GM18526 (cell line): ENCODE data around the gene ERO1B.

ENCODE experiments used
- POLR2A ChIP-seq: IDR thresholded peaks from 3 replicates; pipeline ENCODE4 v1.6.1; 2011; ENCODE audit not compliant: insufficient read length; ENCODE audit errors: extremely low read depth

The ERO1B gene

DNA sequence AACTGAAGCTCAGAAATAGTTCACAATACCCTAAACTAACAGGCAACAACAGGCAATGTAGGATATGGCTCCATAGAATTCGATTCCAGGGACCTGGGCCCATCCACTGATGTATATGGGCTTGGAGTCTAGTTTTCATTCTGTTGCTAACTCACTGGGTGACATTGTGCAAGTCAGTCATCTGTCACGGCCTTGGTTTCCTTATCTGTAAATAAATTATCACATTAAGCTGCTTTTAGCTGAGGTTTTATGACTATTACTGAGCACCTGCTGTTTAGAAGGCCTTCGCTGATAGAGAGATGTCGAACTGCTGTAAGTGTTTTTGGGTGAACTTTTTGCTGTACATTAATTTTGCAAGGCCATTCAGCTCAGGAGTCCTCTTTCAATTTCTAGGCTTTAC, 22.9 kb upstream of the ERO1B start:
- TF ChIP-seq POLR2A = no peak

DNA sequence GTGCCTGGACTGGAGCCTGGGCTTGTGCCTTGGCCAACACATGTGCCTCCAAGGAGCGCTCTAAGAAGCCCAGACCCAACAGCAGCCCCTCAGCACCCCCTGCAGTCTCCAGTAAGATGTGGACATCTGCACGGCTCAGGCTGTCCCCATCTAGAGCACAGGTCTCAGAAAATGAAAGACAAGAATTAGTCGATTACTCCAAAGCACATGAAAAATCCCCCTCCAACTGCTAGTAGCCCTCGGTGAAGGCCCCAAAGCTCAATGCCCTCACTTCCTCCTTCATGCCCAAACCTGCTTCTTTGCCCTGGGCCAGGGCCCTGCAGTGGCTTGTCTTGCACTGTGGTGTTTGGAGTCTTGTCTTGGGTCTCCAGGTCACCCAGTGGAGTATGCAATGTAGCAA, 21.9 kb upstream of the ERO1B start:
- TF ChIP-seq POLR2A = no peak

- TF ChIP-seq POLR2A = no peak
Observed at GRCh38 chr1:236302941-236303340, 21.2 kb upstream of the ERO1B start.

- TF ChIP-seq POLR2A = no peak
Observed at GRCh38 chr1:236301958-236302335, 20.2 kb upstream of the ERO1B start.

GRCh38 chr1:236301080-236301957, 19.6 kb upstream of the ERO1B start:
- no peak for TF ChIP-seq POLR2A

DNA sequence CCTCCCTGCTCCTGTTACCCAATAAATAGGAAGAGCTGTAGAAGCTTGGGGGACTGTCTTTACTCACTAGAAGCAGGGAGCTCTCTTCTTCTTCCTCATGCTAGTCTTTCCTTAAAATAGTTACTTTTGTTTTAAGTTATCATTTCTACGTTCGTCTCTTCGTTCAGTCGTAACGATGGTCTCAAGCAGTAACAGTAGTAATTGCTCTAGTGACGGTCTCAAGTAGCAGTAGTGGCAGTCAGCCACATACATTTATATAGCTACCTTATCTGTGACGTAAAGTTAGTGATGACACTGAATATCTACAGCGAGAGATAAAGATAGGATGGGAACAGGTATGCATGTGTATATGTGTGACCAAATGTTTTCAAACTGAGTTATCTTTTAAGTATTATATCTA, 15.4 kb upstream of the ERO1B start:
- TF ChIP-seq POLR2A = no peak

DNA sequence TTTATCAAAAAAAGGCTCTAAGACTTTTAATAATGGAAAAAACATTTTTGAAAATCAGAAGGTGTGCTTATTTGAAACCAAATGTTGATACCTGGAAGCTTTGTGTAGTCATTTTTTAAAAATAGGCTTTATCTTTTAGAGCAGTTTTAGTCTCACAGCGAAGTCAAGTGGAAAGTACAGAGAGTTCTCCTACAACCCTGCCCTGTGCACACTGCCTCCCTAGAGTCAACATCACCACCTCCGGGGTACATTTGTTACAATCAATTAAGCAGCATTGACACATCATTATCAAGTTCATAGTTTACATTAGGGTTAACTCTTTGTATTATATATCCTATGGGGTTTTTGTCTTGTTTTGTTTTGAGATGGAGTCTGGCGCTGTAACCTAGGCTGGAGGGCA, 10.7 kb upstream of the ERO1B start:
- TF ChIP-seq POLR2A = no peak

DNA sequence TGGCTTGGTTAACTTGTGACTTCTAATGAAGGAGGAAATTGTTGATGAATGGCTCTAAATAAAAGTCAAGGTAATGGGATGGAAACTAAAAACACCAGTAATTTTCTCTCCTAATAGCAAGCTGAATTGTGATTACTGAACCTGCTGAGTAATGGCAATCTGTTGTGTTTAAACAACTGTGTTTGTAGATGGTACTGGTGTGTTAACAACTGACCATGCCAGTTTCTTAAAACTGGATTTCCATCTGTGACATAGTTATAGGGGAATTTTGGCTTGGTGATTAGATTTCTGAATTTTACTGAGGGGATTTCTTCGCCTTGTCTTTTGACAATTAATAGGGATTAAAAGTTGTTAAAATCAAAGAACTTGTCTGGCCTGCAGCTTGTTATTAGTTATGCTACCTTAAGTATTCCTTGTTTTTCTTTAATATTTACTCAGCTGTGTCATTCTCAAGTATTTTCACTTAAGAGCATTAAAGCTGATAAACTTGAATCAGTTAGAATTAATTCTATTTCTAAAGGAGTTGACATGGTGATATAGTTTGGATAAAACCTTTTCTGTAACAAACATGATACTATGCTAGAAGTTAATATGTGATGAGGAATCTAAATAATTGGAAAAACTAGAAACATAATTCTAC, 7.9 kb upstream of the ERO1B start:
- no peak for TF ChIP-seq POLR2A

DNA sequence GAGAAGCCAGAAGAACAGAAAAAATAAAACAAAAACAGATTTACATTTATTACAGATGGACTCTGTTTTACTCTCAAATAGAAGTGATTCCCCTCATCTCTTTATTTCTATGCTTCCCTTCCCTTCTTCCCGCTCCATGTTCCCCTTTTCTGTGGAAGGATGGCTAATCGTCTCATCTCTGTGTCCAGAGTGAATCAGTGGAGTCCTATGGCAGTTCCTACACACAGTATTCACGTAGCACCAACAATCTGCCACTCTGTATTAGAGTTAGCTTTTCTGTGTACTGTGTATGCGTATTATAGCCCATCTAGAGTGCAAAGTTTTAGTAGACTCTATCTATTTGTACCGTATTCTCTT, 6.8 kb upstream of the ERO1B start:
- no peak for TF ChIP-seq POLR2A

DNA sequence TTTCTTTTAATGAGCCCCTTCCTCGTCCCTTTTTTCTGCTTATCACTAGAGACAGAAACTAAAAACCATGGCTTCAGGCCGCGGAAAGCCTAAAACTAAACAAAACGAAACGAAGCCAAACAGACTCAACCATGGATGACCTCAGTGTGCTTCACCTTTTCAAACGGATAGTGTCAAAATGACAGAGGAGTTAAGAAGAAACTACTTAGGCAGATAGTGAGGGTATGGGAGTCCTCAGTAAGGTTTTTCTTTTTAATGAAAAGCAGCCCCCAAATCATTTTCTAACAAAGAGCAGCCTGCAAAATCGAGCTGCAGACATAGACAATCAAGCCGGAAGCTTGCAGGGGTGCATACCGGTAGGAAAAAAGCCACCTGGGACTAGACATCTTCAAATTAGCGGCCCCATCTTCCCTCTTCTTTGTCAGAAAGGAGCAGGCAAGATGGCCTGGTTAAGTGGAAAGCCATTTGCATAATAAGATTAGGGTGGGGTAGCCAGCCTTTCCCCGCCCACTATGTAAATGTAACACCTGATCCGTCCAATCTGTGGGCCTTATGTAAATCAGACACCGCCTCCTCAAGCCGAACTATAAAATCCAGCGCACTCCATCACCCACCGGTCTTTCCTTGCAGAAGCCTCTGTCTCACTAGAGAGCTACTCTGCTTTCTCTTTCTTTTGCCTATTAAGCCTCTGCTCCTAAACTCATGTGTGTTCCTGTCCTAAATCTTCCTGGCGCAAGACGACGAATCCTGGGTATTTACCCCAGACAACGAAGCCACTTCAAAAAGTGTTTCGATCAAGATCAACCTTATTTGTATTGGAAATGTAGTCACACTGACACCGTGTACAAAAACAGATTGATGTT, 6.2 kb upstream of the ERO1B start:
- no peak for TF ChIP-seq POLR2A

DNA sequence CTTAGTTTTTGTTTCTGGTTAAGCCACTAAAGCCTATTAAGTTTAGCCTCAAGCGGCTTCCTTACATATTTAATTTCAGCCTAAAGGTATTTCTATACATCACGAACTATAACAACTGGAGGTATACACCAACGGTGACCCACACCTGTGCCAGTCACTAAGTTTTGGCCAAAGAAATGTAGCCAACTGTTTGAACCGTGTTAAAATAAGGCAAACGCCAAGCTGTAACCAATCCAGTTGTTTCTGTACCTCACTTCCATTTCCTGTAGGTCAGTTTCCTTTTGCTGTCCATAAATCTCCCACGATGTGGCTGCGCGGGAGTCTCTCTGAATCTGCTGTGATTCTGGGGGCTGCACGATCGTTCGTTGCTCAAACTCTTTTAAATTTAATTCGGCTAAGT, 5.6 kb upstream of the ERO1B start:
- no peak for TF ChIP-seq POLR2A

- TF ChIP-seq POLR2A = no peak
Observed at GRCh38 chr1:236284291-236284721, 2.5 kb upstream of the ERO1B start.

- TF ChIP-seq POLR2A = no peak
Observed at GRCh38 chr1:236282719-236283118, 961 bp upstream of the ERO1B start.

GRCh38 chr1:236282425-236282716, 613 bp upstream of the ERO1B start:
- TF ChIP-seq POLR2A = no peak

DNA sequence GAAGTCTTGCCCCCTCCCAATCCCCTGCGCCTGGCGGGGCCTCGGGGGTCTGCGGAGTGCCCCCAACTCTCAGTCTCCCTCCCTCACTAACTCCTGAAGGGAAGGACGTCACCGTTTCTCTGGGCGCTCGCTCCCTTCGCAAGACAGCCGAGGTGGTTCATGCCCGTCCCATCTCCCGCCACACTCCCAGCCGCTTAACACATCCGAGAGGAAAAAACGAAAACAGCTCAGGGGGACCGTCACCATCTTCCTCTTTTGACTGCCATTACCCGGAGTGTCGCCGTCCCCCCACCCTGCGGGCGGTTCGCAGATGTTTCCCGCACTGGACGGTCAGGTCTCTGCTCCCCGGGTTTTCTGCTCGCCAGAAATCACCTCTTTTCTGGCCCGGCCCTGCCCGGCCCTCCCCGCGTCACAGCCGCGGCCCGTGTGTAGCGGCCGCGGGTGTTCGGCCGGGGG, 532 bp downstream of the ERO1B start:
- TF ChIP-seq POLR2A = no peak
